H7 (cell line): ENCODE results near the gene NRG4. TPM values are rescaled to one million over a fixed set of nuclear protein-coding genes. Genes with fewer than 3 reads are reported as not detected.
A peak's percentile ranks its signal among the peaks of the same experiment; 100 is the strongest.
"Not testable (repeated sequence)": the region's sequence is repeated elsewhere in the genome, so short reads cannot be mapped to it uniquely, and the experiment has no call there.

Source experiments
- DNase-seq: peaks from one replicate; pipeline ENCODE4 v3.0.0; 2012
- H3K27me3 ChIP-seq: 2 replicates; pipeline ENCODE4 v1.6.0; 2011; ENCODE audit warnings: mild to moderate bottlenecking, low read length; ENCODE audit not compliant: control insufficient read depth, insufficient read depth
- H3K36me3 ChIP-seq: replicated peaks from 2 replicates; pipeline ENCODE4 v1.5.1; 2011; ENCODE audit warnings: low read length; ENCODE audit not compliant: control insufficient read depth, insufficient read depth
- H3K4me3 ChIP-seq: 2 replicates; pipeline ENCODE4 v1.5.1; 2011; ENCODE audit warnings: low read depth, mild to moderate bottlenecking, control low read depth, low read length, moderate library complexity; ENCODE audit not compliant: insufficient read depth
- total RNA-seq: library from RNA; depleted of rRNA; stranded (reverse); fragments of >200 nt; shearing (Covaris generic); gene quantifications from 2 replicates; pipeline ENCODE4 v1.2.3, GENCODE V29; 2014; rRNA removed

NRG4 gene, protein sequence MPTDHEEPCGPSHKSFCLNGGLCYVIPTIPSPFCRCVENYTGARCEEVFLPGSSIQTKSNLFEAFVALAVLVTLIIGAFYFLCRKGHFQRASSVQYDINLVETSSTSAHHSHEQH
- 0.48 TPM in 1 of 2 replicates, not detected in the other for total RNA-seq

DNA sequence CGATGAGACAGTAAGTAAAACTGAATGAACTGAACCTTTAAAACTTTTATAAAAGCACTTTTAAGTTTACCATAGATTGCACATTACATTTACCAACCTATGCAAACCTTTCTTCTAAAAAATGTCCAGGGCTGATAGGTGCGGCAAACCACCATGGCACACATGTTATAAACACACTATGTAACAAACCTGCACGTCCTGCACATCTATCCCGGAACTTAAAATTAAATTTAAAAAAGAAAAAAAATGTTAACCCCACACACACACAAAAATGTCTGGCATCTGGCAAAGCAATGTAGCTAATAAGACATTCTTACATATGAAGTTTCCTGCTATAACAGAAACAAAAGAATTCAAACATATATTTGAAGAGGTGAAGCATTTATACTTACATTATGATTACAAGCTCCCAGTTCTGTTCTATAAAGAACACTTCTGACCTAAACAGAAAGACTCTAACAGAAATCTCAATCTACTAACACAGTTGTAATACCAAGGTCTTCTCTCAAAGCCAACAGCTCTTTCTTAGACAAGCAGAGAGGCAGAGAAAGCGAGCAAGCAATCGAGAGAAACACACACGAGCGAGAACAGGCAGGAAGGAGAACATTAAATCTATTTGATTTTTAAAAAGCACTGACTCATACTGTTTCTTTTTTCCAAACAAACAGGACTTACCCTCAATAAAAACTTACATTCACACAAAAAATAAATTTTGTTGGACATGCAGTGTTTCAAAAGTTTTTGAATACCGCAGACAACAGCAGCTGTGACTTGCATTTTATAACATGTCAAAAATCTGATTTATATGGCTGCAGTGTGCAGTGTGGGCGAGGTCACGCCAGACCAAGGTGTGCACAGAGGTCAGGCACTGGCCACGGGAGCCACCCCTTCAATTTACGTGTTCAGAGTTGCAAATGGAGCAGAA is at the start of gene NRG4:
NRG4 (minus strand) TSS at position 798 of the 925 bp plus-strand sequence. CDS start 1,194 bp downstream, outside the sequence.
- no peak for DNase-seq
- no peak within 1 kb of the TSS for H3K4me3 ChIP-seq
- H3K36me3 ChIP-seq, result no peaks in the 10 kb centered on the region
- H3K27me3 ChIP-seq, result no peaks in the 10 kb centered on the region

DNA sequence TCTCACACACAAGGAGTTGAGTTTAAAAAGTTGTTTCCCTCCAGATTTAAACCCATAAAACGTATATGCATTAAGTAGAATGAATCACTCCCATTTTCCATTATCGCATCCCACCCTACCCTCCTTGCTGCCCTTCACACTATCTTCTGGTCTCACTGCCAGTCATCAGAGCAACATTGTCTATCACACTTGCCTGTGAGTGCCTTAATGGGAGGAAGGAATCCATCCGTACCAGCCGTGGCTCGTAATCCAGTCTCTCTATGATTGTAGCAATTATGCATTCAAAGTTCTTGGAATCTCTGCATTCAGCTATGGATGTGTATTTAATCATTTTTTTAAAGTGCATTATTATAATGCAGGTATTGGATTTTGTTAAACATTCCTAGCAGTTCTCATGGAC is 49.5 kb upstream of the NRG4 start:
- Histone ChIP-seq H3K36me3 (no peaks in the 10 kb centered on the region), H3K4me3 (no peak overlapping the region), H3K27me3 (peaks cover 14% of the 10 kb centered on the region)
- DNase-seq, result no peak

DNA sequence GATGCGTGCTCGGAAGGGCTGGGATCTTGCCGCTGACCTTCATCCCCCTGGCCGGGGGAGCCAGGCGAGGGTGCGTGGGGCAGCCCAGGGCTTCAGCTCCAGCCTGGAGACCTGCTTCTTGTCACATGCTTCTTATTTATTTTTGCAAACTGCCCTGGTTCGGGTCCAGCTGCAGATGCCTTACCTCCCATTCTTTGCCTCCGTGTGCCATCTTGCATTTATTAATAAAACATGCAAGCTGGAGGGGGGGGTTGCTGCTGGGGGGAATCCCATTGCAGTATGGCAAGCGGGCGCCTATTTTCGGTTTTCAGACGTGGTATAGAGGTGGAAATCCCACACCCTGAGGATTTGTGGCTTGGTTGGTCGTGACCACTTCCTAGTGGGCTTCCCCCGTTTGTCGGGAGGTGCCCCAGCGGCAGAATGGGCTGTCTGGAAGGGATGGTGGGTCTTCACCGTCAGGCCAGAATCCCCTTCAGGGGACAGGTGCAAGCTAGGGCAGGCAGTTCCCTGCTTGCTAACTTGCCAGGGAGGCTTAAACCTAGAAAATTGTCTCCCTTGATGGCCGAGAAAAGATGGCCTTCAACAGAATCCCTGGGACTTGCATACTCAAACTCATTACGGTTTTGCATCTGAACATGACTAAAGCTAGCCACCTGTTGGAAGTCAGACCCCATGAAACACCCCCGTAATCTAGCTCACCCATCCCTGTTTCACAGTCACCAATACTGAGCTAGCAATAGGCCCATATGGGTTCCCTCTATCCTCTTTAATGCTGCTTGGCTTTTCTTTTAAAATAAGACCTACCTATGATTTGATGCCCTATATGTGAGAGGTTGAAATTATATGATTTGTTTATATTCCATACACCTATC is 48.1 kb upstream of the NRG4 start:
- peak; percentile 27 for DNase-seq
- H3K4me3 ChIP-seq, result peak overlapping the region; percentile 69
- peaks cover 14% of the 10 kb centered on the region for H3K27me3 ChIP-seq
- H3K36me3 ChIP-seq, result no peaks in the 10 kb centered on the region

GRCh38 chr15:76059320-76060117 is 47.3 kb upstream of the NRG4 start, which contains the start of gene TMEM266:
Gene TMEM266, plus strand, starts transcription at chr15:76059985. Its CDS starts 74,279 bp downstream, at chr15:76134264.
- H3K4me3 ChIP-seq, result peak within 1 kb of the TSS; percentile 70
- H3K36me3 ChIP-seq, result no peaks in the 10 kb centered on the region
- peaks cover 14% of the 10 kb centered on the region for H3K27me3 ChIP-seq
- DNase-seq, result peak; percentile 98

DNA sequence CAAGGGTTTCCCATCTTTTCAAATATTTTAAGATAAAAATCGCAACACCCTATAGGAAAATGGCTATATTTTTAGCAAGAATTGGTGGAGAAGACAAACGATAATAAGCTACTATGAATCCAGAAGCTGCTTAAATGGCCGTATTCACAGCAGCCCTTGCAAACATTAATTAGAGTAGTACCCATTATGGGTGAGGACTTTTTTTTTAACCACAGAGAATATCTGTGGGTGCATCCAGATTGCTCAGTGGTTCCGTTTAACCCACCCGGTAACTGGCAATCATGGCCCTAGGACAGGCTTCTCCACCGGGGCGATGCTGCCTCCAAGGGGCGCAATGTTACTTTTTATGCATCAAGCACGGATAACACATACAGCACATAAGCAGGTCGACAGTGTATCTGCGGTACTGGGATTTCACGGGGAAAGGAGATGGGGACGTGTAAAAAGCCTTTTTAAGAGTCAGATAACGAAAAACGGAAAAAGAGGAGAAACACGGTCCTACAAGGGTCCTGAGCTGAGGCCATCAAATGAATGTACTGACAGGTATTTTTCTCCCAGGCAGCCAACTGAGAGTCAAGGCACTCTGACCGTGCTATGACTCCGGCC is 46.6 kb upstream of the NRG4 start:
- Histone ChIP-seq H3K4me3 (peak overlapping the region; percentile 70), H3K27me3 (peaks cover 14% of the 10 kb centered on the region), H3K36me3 (no peaks in the 10 kb centered on the region)
- peak; percentile 59 for DNase-seq

- no peak overlapping the region for H3K4me3 ChIP-seq
- peaks cover 14% of the 10 kb centered on the region for H3K27me3 ChIP-seq
- peak; percentile 53 for DNase-seq
- H3K36me3 ChIP-seq, result no peaks in the 10 kb centered on the region
Observed at GRCh38 chr15:76057332-76058000, 45.2 kb upstream of the NRG4 start.

GRCh38 chr15:76056931-76057330 is 44.7 kb upstream of the NRG4 start:
- H3K4me3 ChIP-seq, result no peak overlapping the region
- no peaks in the 10 kb centered on the region for H3K36me3 ChIP-seq
- H3K27me3 ChIP-seq, result peaks cover 14% of the 10 kb centered on the region
- DNase-seq, result no peak

GRCh38 chr15:76054201-76054600 is 42.0 kb upstream of the NRG4 start:
- H3K4me3 ChIP-seq, DNase-seq, H3K36me3 ChIP-seq, H3K27me3 ChIP-seq: not testable (repeated sequence)

- H3K4me3 ChIP-seq, result no peak overlapping the region
- no peaks in the 10 kb centered on the region for H3K36me3 ChIP-seq
- no peaks in the 10 kb centered on the region for H3K27me3 ChIP-seq
- DNase-seq, result no peak
Observed at GRCh38 chr15:76038512-76038911, 26.3 kb upstream of the NRG4 start.

DNA sequence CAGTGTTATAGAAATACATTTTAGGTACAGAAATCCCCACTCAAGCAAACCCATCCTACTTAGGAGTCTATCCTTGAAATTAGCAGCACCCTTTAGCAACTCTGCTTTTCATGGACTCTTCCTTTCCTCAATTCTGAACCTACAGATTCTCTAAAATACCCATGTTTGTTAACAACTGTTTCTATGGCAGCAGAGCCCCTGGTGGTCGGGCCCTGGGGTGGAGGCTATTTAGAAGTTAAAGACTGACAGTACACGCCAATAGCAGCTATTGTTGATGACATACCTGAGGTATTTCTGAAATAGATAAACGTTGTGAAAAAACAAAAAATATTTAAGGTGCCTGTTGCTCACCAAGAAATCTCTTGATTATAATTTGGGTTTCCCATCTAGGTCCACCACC is 23.4 kb upstream of the NRG4 start:
- no peak overlapping the region for H3K4me3 ChIP-seq
- no peaks in the 10 kb centered on the region for H3K27me3 ChIP-seq
- peak; percentile 28 for DNase-seq
- H3K36me3 ChIP-seq, result no peaks in the 10 kb centered on the region

GRCh38 chr15:76034111-76034510 is 21.9 kb upstream of the NRG4 start:
- no peak for DNase-seq
- Histone ChIP-seq H3K4me3 (no peak overlapping the region), H3K27me3 (no peaks in the 10 kb centered on the region), H3K36me3 (no peaks in the 10 kb centered on the region)

DNA sequence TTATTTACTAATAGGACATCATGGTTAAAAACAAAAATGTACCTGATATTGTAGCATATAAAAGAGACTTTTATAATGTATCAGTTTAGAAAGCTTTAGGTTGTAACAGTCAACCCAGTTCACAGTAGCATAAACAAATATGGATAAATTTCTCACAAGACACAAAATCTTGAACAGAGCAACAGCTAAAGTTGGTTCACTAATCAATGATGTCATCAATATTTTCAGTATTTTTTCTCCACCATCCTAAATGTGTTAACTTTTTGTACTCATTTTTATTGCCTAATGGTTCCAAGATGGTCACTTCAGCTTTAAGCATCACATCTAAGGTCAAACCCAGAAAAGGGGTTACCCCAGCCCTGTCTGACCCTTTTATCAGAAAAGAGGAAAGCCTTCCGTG is 21.2 kb upstream of the NRG4 start:
- no peak overlapping the region for H3K4me3 ChIP-seq
- DNase-seq, result no peak
- no peaks in the 10 kb centered on the region for H3K36me3 ChIP-seq
- no peaks in the 10 kb centered on the region for H3K27me3 ChIP-seq

GRCh38 chr15:76032046-76032445 is 19.8 kb upstream of the NRG4 start:
- no peak for DNase-seq
- Histone ChIP-seq H3K36me3 (no peaks in the 10 kb centered on the region), H3K4me3 (no peak overlapping the region), H3K27me3 (no peaks in the 10 kb centered on the region)
